Activated B cell treated with CpG ODN at 0.5 μM for 24 hours (primary cell): ENCODE measurements around the gene RAP1A. TPM values are rescaled to one million over a fixed set of nuclear protein-coding genes. Genes with fewer than 3 reads are reported as not detected.

Source experiments
- ATAC-seq: fragments of 200-7000 bp; cut with Tn5 transposase; one replicate; pipeline ENCODE4 v1.10.0; 2021; ENCODE audit warnings: low read depth, mild to moderate bottlenecking, moderate library complexity
- CTCF ChIA-PET: fragments of 350-600 bp; sonication (Branson Sonifier 250); formaldehyde crosslinking; loops from one replicate; lab custom pipeline; 2021; ENCODE audit warnings: antibody characterized with exemption; lab: Charles Lee
- POLR2A ChIA-PET: fragments of 350-600 bp; sonication (Branson Sonifier 250); formaldehyde crosslinking; loops from one replicate; lab custom pipeline; 2021; ENCODE audit warnings: antibody characterized with exemption; lab: Charles Lee
- DNase-seq: peaks from one replicate; pipeline ENCODE4 v3.0.0; 2022
- H3K27ac Mint-ChIP-seq: one replicate; pipeline ENCODE4 v1.8.0; 2020; ENCODE audit warnings: mixed read lengths
- H3K27me3 Mint-ChIP-seq: one replicate; pipeline ENCODE4 v1.8.0; 2021; ENCODE audit warnings: mixed read lengths
- H3K36me3 Mint-ChIP-seq: one replicate; pipeline ENCODE4 v1.8.0; 2021; ENCODE audit warnings: low read depth, mixed read lengths
- H3K4me1 Mint-ChIP-seq: one replicate; pipeline ENCODE4 v1.8.0; 2021; ENCODE audit warnings: mixed read lengths
- H3K4me3 Mint-ChIP-seq: one replicate; pipeline ENCODE4 v1.8.0; 2020; ENCODE audit warnings: mild to moderate bottlenecking, mixed read lengths
- H3K9me3 Mint-ChIP-seq: one replicate; pipeline ENCODE4 v1.8.0; 2020; ENCODE audit warnings: mixed read lengths
- CTCF ChIP-seq: fragments of 200-600 bp; IDR thresholded peaks from one replicate; pipeline ENCODE4 v1.8.0; 2022; ENCODE audit warnings: antibody characterized with exemption, mild to moderate bottlenecking
- intact Hi-C: fragments of 100-400 bp; cut with micrococcal nuclease; formaldehyde crosslinking; loops from one replicate; pipeline ENCODE4 v1.15.1; 2024
- total RNA-seq: library from RNA; stranded (reverse); gene quantifications from 2 replicates; pipeline ENCODE4 v1.2.3, GENCODE V29; 2022

The RAP1A gene
- total RNA-seq, 1 donor from 2014 or later, result 93.8 TPM

- intact Hi-C loops, result no loop called here
- Mint-ChIP-seq H3K36me3 (peaks cover 81% of the 10 kb centered on the region), H3K4me1 (peaks cover 21% of the 10 kb centered on the region), H3K27me3 (no peaks in the 10 kb centered on the region), H3K27ac (no peak overlapping the region), H3K4me3 (no peak overlapping the region), H3K9me3 (no peaks in the 10 kb centered on the region)
- TF ChIP-seq CTCF, result no peak
- ChIA-PET CTCF (interaction anchor here (0.7 to 1.3 kb wide), 3 partner anchors 12 to 195 kb away, joined by 3 to 4 read pairs (median 3); no protein-coding TSS in a partner anchor), POLR2A (interaction anchor here (0.6 to 1.2 kb wide), 3 partner anchors 147 to 194 kb away, joined by 3 to 7 read pairs (median 4); no protein-coding TSS in a partner anchor)
- ATAC-seq (no peak), DNase-seq (no peak)
These were observed 83.0 kb downstream of the RAP1A start for GRCh38 chr1:111702504-111703050.

- Mint-ChIP-seq H3K4me3 (no peak overlapping the region), H3K27me3 (no peaks in the 10 kb centered on the region), H3K27ac (no peak overlapping the region), H3K36me3 (peaks cover 84% of the 10 kb centered on the region), H3K4me1 (peaks cover 13% of the 10 kb centered on the region), H3K9me3 (no peaks in the 10 kb centered on the region)
- ATAC-seq (no peak), DNase-seq (no peak)
- CTCF ChIA-PET, result interaction anchor here (1.0 to 1.4 kb wide), 3 partner anchors 9 to 196 kb away, joined by 3 to 4 read pairs (median 3); no protein-coding TSS in a partner anchor
- intact Hi-C loops, result no loop called here
- POLR2A ChIA-PET, result no interaction called here
- TF ChIP-seq CTCF, result no peak
These were observed 84.7 kb downstream of the RAP1A start for GRCh38 chr1:111704240-111704639.

- intact Hi-C loops, result no loop called here
- Mint-ChIP-seq H3K27me3 (no peaks in the 10 kb centered on the region), H3K9me3 (no peaks in the 10 kb centered on the region), H3K4me3 (no peak overlapping the region), H3K36me3 (peaks cover 84% of the 10 kb centered on the region), H3K27ac (no peak overlapping the region), H3K4me1 (peaks cover 8% of the 10 kb centered on the region)
- DNase-seq, result no peak
- TF ChIP-seq CTCF, result no peak
- ChIA-PET CTCF (interaction anchor here (1.0 to 1.4 kb wide), 4 partner anchors 8 to 197 kb away, joined by 3 to 4 read pairs (median 3); no protein-coding TSS in a partner anchor), POLR2A (interaction anchor here (0.6 kb wide), 1 partner anchor 38 kb away, joined by 5 read pairs; no protein-coding TSS in a partner anchor)
- no peak for ATAC-seq
These were observed 85.2 kb downstream of the RAP1A start for GRCh38 chr1:111704776-111705175.

GRCh38 chr1:111705841-111706240, 86.3 kb downstream of the RAP1A start:
- H3K4me1 Mint-ChIP-seq, result peaks cover 2% of the 10 kb centered on the region
- TF ChIP-seq CTCF, result no peak
- no peaks in the 10 kb centered on the region for H3K9me3 Mint-ChIP-seq
- ATAC-seq (no peak), DNase-seq (no peak)
- peaks cover 78% of the 10 kb centered on the region for H3K36me3 Mint-ChIP-seq
- no peaks in the 10 kb centered on the region for H3K27me3 Mint-ChIP-seq
- no peak overlapping the region for H3K27ac Mint-ChIP-seq
- ChIA-PET CTCF (interaction anchor here (1.0 to 1.4 kb wide), 3 partner anchors 7 to 198 kb away, joined by 3 to 4 read pairs (median 3); no protein-coding TSS in a partner anchor), POLR2A (no interaction called here)
- intact Hi-C loops, result loop anchor here (2.0 kb wide), 1 partner anchor 13 kb away; no protein-coding TSS in a partner anchor
- no peak overlapping the region for H3K4me3 Mint-ChIP-seq

GRCh38 chr1:111706921-111707320, 87.3 kb downstream of the RAP1A start:
- POLR2A ChIA-PET, result no interaction called here
- Mint-ChIP-seq H3K27me3 (no peaks in the 10 kb centered on the region), H3K4me1 (no peaks in the 10 kb centered on the region), H3K36me3 (peaks cover 78% of the 10 kb centered on the region), H3K4me3 (no peak overlapping the region), H3K9me3 (no peaks in the 10 kb centered on the region), H3K27ac (no peak overlapping the region)
- intact Hi-C loops, result loop anchor here (2.0 kb wide), 1 partner anchor 14 kb away; no protein-coding TSS in a partner anchor
- TF ChIP-seq CTCF, result no peak
- DNase-seq (no peak), ATAC-seq (no peak)
- CTCF ChIA-PET, result no interaction called here
